Suprapubic skin (tissue), 4 donors: Measurements from ENCODE around the gene CUBN.

Source experiments
- EP300 ChIP-seq: sonication (generic); formaldehyde crosslinking; IDR thresholded peaks from one replicate; pipeline ENCODE4 v1.6.1; 2017; ENCODE audit warnings: antibody characterized with exemption
- POLR2A ChIP-seq, 2 donors: fragments of 450-650 bp; IDR thresholded peaks; one replicate each; pipeline ENCODE4 v1.6.1; 2017; ENCODE audit warnings: antibody characterized with exemption in 2 of 2, mild to moderate bottlenecking in 2 of 2, moderate library complexity in 2 of 2
- POLR2AphosphoS5 ChIP-seq, 3 donors: sonication (generic); formaldehyde crosslinking; IDR thresholded peaks; one replicate each; pipeline ENCODE4 v1.6.1; 2017; ENCODE audit warnings: antibody characterized with exemption in 3 of 3
- TF ChIP-seq, protein P1 (sequence below), 2 donors: fragments of 200-600 bp in 1 of 2; fragments of 450-650 bp in 1 of 2; sonication (generic) in 1 of 2; IDR thresholded peaks; one replicate each; pipeline ENCODE4 v1.5.1; 2016 to 2019; ENCODE audit warnings: antibody characterized with exemption in 2 of 2, mild to moderate bottlenecking in 1 of 2, moderate library complexity in 1 of 2

DNA sequence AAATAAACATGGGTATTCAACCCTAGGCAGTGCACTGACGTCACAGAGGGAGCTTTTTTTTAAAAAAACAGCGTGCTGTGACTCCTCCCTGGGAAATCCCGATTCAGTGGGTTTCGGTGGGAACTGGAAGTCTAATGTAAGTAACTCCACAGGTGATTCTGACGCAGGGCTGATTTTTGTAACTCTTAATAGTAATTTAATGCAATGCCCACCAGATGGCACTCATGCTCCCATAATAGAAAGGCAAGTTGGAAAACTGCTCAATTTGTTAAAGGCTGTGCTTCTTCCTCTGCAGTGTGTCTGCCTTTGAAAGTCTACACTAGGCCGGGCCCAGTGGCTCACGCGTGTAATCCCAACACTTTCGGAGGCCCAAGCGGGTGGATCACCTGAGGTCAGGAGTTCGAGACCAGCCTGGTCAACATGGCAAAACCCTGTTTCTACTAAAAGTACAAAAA is 301.5 kb downstream of the CUBN start:
- TF ChIP-seq POLR2A (IDR thresholded peaks at IDR 0.05) (no peak), POLR2AphosphoS5 (IDR thresholded peaks at IDR 0.05) (no peak), EP300 (no peak)
- TF ChIP-seq, protein P1, sequence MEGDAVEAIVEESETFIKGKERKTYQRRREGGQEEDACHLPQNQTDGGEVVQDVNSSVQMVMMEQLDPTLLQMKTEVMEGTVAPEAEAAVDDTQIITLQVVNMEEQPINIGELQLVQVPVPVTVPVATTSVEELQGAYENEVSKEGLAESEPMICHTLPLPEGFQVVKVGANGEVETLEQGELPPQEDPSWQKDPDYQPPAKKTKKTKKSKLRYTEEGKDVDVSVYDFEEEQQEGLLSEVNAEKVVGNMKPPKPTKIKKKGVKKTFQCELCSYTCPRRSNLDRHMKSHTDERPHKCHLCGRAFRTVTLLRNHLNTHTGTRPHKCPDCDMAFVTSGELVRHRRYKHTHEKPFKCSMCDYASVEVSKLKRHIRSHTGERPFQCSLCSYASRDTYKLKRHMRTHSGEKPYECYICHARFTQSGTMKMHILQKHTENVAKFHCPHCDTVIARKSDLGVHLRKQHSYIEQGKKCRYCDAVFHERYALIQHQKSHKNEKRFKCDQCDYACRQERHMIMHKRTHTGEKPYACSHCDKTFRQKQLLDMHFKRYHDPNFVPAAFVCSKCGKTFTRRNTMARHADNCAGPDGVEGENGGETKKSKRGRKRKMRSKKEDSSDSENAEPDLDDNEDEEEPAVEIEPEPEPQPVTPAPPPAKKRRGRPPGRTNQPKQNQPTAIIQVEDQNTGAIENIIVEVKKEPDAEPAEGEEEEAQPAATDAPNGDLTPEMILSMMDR (IDR thresholded peaks at IDR 0.05), result peak in 1 of 2 donors; percentile 35
